ENCODE measurements around the gene AKIRIN2. TPM values are rescaled to one million over a fixed set of nuclear protein-coding genes. Genes with fewer than 3 reads are reported as not detected.

AKIRIN2 gene
- total RNA-seq, 1 experiment from 2014 or later = 68.9 TPM

DNA sequence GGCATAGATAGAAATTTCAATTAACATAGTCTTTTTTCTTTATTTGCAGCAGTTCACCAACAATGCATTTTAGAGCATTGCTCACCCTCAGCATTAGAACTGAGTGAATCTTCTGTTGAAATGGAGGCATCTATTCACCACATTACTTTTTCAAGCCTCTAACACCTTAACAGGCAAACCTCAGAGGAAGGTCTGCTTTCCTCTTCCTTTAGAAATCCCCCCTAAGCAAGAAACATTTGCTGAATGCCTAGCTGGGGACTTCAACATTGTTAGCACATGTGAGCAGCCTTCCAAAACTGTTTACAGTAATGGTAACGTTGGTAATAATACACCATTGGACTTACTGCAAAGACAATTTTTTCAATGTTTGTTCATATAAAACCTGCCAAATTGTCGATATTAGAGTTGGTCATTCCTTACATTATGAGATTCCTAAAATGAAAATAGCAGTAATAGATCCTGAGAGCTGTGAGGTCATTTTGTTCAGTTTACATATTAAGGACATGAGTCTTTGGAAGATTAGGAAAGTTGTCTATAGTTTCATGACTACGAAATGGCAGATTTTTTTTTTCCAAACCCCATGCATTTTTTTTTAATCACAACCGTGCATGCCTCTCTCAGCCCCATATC lies 20.6 kb upstream of the AKIRIN2 start:
- BruUV-seq (replicated peaks) = no TSS peak
- Histone ChIP-seq H3K9me3 (ENCODE audit: low read depth, low read length, poor library complexity, severe bottlenecking) (no peaks in the 10 kb centered on the region), H3K36me3 (ENCODE audit: insufficient read depth, low read length, poor library complexity, severe bottlenecking) (no peaks in the 10 kb centered on the region), H3K27me3 (replicated peaks; ENCODE audit: insufficient read depth, low read depth, low read length, poor library complexity) (no peaks in the 10 kb centered on the region), H3K4me3 (ENCODE audit: low read depth, low read length, poor library complexity, severe bottlenecking) (no peak overlapping the region), H3K4me1 (ENCODE audit: insufficient read depth, low read length, poor library complexity, severe bottlenecking) (no peaks in the 10 kb centered on the region), H3K27ac (ENCODE audit: low read depth, low read length, poor library complexity, severe bottlenecking) (no peak overlapping the region)
- TF ChIP-seq, protein P1, sequence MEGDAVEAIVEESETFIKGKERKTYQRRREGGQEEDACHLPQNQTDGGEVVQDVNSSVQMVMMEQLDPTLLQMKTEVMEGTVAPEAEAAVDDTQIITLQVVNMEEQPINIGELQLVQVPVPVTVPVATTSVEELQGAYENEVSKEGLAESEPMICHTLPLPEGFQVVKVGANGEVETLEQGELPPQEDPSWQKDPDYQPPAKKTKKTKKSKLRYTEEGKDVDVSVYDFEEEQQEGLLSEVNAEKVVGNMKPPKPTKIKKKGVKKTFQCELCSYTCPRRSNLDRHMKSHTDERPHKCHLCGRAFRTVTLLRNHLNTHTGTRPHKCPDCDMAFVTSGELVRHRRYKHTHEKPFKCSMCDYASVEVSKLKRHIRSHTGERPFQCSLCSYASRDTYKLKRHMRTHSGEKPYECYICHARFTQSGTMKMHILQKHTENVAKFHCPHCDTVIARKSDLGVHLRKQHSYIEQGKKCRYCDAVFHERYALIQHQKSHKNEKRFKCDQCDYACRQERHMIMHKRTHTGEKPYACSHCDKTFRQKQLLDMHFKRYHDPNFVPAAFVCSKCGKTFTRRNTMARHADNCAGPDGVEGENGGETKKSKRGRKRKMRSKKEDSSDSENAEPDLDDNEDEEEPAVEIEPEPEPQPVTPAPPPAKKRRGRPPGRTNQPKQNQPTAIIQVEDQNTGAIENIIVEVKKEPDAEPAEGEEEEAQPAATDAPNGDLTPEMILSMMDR (conservative IDR thresholded peaks at IDR 0.05; ENCODE audit: low read depth, low read length) = no peak
- no peak for TF ChIP-seq EZH2 (IDR thresholded peaks at IDR 0.05; ENCODE audit: borderline replicate concordance, low read depth, low read length, poor library complexity, severe bottlenecking)
- ChIA-PET POLR2A (ENCODE audit: low non-redundant PET) (no interaction called here), CTCF (no interaction called here)
- no peak for DNase-seq (ENCODE audit: low spot score)
- intact Hi-C loops (cut with micrococcal nuclease; ENCODE audit: unreplicated experiment) = no loop called here

DNA sequence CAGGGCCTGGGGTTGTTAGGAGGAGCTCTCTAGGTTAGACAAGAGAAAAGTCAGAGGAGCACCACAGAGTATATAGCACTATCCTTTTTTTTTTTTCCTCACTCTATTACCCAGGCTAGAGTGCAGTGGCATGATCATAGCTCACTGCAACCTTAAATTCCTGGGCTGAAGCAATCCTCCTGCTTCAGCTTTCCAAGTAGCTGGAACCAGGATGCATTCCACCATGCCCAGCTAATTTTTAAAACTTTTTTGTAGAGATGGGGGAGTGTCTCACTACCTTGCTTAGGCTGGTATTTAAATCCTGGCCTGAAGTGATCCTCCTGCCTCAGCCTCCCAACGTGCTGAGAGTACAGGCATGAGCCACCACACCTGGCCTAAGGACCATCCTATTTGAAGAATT lies 19.3 kb upstream of the AKIRIN2 start:
- Histone ChIP-seq H3K4me3 (ENCODE audit: low read depth, low read length, poor library complexity, severe bottlenecking) (no peak overlapping the region), H3K27ac (ENCODE audit: low read depth, low read length, poor library complexity, severe bottlenecking) (no peak overlapping the region), H3K27me3 (replicated peaks; ENCODE audit: insufficient read depth, low read depth, low read length, poor library complexity) (no peaks in the 10 kb centered on the region), H3K36me3 (ENCODE audit: insufficient read depth, low read length, poor library complexity, severe bottlenecking) (no peaks in the 10 kb centered on the region), H3K9me3 (ENCODE audit: low read depth, low read length, poor library complexity, severe bottlenecking) (no peaks in the 10 kb centered on the region), H3K4me1 (ENCODE audit: insufficient read depth, low read length, poor library complexity, severe bottlenecking) (no peaks in the 10 kb centered on the region)
- ChIA-PET POLR2A (ENCODE audit: low non-redundant PET) (no interaction called here), CTCF (no interaction called here)
- TF ChIP-seq, protein P1 (conservative IDR thresholded peaks at IDR 0.05; ENCODE audit: low read depth, low read length) = no peak
- no peak for TF ChIP-seq EZH2 (IDR thresholded peaks at IDR 0.05; ENCODE audit: borderline replicate concordance, low read depth, low read length, poor library complexity, severe bottlenecking)
- intact Hi-C loops (cut with micrococcal nuclease; ENCODE audit: unreplicated experiment) = no loop called here
- DNase-seq (ENCODE audit: low spot score) = no peak
- no TSS peak for BruUV-seq (replicated peaks)

DNA sequence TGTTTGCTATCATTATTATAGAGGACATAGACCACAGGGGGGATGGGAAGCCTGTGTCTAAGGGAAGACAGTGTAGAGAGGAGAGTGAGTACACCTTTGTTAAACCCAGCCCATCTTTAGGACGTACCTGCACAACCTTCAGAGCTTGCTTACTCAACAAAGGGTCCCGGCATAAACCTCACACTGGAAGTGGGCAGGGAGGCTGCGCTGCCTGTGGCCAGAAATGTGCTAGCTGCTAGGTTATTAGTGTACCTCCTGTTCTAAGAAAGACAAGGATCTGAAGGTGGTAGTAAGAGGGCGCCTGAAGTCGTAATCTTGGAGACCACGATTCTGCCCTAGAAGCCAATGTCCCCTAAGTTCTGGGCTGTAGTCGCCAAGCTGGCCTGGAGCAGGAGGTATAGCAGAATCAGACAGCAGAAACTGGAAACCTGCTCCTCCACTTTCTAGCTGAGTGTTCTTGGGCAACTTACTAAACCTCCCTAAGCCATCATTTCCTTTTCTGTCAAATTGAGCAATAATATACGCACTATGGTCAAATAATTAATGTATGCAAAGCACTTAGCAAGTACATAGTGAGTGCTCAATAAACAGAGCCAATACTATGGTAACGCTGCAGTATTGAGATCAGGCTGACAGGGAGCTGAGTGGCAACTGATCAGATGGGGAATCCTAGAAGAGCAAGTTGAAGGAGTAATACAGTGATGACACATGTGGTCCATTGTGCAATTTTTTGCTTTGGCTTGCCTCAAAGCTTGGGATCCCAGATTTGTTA lies 16.8 kb upstream of the AKIRIN2 start:
- H3K9me3 ChIP-seq (ENCODE audit: low read depth, low read length, poor library complexity, severe bottlenecking) = no peaks in the 10 kb centered on the region
- no peak for DNase-seq (ENCODE audit: low spot score)
- POLR2A ChIA-PET (ENCODE audit: low non-redundant PET) = no interaction called here
- H3K36me3 ChIP-seq (ENCODE audit: insufficient read depth, low read length, poor library complexity, severe bottlenecking) = no peaks in the 10 kb centered on the region
- H3K27me3 ChIP-seq (replicated peaks; ENCODE audit: insufficient read depth, low read depth, low read length, poor library complexity) = no peaks in the 10 kb centered on the region
- CTCF ChIA-PET = no interaction called here
- no peak overlapping the region for H3K27ac ChIP-seq (ENCODE audit: low read depth, low read length, poor library complexity, severe bottlenecking)
- TF ChIP-seq EZH2 (IDR thresholded peaks at IDR 0.05; ENCODE audit: borderline replicate concordance, low read depth, low read length, poor library complexity, severe bottlenecking) = no peak
- TF ChIP-seq, protein P1 (conservative IDR thresholded peaks at IDR 0.05; ENCODE audit: low read depth, low read length) = no peak
- no peaks in the 10 kb centered on the region for H3K4me1 ChIP-seq (ENCODE audit: insufficient read depth, low read length, poor library complexity, severe bottlenecking)
- BruUV-seq (replicated peaks) = no TSS peak
- intact Hi-C loops (cut with micrococcal nuclease; ENCODE audit: unreplicated experiment) = no loop called here
- no peak overlapping the region for H3K4me3 ChIP-seq (ENCODE audit: low read depth, low read length, poor library complexity, severe bottlenecking)
